NOMO-1 (cell line): ENCODE data around the gene TLX2.
A peak's percentile ranks its signal among the peaks of the same experiment; 100 is the strongest.
"Not testable (repeated sequence)": the region's sequence is repeated elsewhere in the genome, so short reads cannot be mapped to it uniquely, and the experiment has no call there.

Experiments
- DNase-seq, 2 experiments: peaks; one replicate each; lab custom pipeline; 2025; ENCODE audit not compliant: unreplicated experiment in 2 of 2; lab: John Stamatoyannopoulos, UW

Gene TLX2

DNA sequence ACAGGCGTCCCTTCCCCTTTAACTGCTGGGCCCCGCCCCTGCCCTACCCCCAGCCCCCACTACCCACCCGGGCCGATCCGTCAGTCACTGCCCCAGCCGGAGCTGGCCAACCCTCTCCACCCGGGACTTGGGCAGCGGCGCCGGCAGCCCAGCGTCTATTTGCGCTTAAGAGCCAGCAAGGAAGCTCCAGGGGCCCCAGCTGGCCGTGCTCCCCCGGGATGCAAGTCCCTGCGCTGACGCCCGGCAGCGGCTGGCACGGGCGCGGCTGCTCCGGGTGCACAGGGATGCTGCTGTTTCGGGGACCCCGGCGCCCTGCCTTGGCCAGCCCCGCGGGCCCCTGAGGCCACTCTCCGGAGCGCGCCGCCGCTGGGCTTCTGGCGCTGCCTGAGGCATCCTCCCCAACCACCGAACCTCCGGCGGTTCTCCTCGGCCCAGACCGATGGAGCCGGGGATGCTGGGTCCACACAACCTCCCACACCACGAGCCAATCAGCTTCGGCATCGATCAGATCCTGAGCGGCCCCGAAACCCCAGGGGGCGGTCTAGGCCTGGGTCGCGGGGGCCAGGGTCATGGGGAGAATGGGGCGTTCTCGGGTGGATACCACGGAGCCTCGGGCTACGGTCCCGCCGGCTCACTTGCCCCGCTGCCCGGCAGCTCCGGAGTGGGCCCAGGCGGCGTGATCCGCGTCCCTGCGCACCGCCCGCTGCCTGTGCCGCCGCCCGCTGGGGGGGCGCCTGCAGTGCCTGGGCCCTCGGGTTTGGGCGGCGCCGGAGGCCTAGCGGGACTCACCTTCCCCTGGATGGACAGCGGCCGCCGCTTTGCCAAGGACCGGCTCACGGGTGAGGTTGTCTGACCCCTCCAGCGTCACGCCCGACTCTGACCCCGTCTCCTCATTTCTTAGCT is at the start of gene TLX2:
TSS of gene TLX2 (plus strand) at position 83 of the 903 bp plus-strand sequence. CDS start at position 440, 357 bp downstream.
- DNase-seq: no peak

DNA sequence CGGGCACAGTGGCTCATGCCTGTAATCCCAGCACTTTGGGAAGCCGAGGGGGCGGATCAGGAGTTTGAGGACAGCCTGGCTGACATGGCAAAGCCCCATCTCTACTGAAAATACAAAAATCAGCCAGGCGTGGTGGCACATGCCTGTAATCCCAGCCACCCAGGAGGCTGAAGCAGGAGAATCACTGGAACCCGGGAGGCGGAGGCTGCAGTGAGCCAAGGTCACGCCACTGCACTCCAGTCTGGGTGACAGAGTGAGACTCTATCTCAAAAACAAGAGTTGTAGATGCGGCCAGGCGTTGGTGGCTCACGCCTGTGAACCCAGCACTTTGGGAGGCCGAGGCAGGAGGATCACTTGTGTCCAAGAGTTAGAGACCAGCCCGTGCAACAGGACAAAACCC is 43.5 kb upstream of the TLX2 start:
- not testable (repeated sequence) for DNase-seq

DNA sequence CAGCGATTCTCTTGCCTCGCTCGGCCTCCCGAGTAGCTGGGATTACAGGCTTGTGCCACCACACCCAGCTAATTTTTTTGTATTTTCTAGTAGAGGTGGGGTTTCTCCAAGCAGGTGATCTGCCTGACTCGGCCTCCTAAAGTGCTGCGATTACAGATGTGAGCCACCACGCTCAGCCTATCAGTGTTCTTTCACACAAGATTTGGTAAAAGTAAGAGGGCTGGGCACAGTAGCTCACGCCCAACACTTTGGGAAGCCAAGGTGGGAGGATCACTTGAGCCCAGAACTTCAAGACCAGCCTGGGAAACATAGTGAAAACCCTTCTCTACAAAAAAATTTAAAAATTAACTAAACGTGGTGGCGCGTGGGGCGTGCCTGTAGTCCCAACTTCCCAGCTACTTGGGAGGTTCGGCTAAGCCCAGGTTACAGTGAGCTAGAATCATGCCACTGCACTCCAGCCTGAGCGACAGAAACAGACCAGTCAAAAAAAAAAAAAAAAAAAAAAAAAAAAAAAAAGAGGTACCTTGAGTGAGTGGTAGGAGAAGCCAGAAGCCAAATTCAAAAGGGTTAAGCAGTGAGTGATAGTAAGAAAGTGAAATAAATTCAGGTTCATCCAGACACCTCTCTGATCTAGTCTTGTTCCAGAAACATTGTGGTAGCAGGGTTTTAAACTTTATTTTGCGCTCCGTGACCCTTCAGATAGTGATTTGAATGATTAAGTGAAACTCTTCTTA is 42.8 kb upstream of the TLX2 start:
- DNase-seq: peak in 1 of 2 experiments; percentile 19

DNA sequence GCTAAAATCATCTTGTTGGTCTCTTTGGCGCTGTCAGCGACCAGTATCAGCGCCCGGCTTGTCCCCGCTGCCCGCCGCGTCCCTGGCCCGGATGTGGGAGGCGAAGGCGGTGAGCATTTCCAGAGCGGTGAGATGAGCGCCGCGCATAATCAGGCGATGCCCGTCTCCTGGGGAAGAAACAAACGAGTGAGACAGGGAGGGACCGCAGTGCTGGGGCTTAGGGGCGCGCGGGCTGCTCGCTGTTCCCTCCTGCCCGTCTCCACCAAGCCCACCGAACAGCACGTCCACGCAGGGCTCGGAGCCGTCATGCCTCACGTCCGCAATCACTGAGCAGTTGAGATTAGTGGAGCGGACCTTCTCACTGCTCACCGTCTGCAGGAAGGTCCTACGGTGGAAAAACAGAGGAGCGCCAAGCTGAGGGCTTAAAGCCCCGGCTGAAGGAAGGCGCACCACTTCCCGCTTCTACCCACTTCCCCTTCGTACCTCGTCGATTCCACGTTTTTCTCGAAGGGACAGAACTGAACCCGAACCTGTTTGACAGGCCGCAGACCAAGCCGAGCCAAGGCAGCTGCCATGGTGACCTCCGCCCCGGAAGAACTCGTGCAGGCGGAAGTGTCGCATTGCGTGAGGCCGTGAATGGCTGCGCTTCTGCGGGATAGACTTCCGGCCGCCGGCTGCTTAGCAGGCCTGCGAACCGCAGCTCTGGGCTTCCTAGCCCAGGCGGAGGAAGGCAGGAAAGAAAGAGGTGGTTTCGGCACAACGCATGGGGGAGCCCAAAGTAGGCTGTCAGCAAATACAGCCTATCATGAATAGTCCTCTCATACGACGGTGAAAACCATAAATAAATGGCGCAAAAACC is 41.9 kb upstream of the TLX2 start, which contains the start of gene MRPL53:
TSS of gene MRPL53 (minus strand) at position 595 of the 859 bp plus-strand sequence. CDS start at position 575, 20 bp downstream.
- peak; percentile 90 to 93 for DNase-seq

DNA sequence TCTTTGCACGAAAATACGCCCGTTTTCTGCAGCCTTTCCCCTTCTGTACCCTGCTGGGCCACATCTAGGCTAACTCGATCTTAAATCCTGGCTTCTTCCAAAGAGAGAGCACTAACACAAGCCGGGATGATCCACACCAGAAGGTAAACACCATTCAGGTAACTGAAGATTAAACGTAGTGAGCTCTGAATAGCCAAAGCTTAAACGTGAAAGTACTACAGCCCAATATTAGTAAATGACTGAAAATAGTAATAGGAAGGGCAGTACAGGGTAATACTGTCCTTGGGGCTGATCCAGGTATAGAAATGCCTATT is 41.3 kb upstream of the TLX2 start:
- no peak for DNase-seq

DNA sequence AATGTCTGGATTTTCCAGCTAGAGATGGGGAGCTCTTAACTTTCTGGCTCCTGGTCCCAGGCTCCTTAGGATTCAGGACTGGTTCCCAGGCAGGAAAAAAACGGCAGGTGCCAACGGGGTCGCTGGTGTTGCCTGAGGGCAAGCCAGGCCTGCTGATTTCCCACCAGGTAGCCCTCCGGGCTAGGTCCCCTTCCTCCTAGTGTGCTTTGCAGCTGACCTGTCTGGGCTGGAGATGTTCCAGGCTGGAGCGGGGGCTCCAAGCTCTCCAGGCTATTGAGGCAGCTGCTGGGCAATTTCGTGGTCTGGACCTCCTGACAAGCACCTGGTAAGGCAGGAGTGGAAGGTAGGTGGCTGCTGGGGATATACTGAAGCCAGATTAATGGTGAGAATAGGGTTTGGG is 39.8 kb upstream of the TLX2 start:
- DNase-seq: no peak

DNA sequence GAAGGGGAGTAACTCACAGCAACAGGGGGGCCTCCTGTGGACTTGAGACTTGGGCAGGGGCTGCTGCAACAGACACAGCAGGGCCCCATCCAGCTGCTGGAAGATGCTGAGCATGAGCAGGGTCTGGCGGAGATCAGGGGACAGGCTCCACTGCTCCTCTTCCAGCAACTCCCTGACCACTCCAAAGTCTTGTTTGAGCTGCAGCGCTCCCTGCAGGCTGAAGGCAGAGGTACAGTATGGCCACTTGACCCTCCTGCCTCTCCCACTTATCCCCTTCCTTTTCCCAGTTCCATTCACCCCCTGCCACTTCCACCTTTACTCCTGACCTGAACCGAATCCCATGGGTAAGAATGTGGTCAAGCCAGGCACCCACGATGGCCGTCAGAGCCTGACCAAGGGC is 39.4 kb upstream of the TLX2 start:
- no peak for DNase-seq

DNA sequence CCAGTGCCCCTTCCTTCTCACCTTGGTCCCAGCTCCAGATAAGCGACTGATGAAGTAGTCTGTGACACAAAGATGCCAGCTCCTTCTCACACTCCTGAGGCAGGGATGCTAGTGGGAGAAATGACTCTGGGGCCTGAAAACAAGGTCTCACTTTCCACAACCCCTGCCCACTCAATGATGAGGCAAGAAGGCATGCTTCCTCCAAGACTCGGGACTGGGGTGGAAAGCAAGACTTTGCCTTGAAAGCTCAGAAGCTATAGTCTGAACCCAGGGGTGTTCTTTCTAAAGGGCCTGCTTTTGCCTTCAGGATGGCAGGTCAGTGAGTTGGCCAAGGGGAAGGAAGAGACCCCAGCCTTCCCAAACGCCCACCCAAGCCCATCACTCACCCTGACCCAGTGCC is 32.8 kb upstream of the TLX2 start:
- no peak for DNase-seq

DNA sequence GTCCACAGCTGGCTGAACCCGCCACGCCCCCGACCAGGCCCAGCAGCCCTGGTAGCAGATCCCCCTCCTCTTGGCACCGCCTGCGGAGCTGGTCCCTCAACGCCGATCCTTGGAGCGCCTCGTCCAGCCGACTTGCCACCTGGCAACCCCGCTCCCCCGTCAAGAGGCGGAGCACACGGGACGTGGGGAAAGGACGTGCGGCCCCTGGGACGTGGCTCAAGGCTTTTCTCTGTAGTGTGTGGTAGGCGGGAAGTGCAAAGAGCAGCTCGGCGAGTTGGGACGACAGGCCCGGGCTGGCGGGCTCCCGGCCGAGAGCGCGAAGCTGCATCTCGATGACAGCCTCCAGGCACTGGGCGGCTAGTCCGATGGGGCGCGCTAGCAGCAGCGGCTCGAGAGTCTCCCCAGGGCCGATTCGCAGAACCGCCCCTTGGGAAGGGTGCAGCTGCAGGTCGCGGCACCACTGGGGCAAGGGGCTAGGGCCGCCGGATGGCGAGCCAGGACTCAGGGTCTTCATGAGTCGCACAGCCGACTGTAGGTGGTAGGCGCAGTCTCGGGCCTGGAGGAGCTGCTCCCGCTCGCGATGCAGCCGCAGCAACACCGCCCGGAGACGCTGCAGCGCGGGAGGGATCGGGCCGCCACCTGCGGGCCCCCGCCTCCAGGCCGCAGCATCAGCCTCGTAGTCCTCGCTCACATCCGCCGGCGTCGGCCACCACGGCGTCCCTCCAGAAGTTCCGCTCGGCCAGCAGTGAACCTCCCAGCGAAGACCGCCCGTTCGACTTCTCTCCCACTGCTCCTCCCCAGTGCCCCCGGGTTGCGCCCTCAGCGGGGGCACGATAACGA is 32.1 kb upstream of the TLX2 start:
- DNase-seq: peak; percentile 67 to 75

DNA sequence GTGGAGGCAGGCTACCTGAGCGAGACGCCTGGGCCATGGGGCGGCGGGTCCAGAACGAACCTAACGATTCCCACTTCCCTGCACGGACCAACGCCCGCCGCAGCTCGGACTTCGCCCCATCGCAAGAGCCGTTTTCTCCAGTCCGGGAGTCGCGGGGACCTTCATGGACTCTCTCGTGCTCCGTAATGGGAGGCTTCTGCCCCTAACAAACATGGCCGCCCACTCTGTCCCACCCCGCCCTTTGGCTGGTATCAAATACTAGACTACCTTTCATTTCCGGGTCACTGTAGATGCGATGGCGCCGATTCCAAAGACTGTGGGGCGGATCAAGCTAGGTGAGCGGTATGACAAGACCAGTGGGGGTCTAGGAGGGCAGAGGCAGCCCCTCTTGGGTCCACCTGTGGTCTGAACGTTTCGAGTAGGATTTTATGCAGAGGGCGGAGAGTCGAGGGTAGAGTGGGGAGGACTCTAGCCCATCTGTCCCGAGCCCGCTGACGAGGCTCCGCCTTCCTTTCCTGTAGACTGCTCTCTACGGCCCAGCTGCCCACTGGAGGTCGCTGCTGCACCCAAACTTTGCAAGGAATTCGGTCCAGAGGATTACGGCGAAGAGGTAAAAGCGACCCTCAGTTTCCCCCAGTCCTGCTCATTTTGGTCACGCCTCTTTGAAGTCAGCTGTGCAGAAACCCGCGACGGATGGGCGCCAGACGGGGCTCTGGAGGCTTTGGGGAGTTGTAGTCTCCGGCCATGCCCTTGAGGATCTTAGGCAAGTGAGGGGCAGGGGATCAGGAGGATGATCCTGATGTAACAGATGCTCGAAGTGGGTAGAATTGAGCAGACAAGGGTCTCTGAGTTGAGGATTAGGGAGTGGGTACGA is 31.2 kb upstream of the TLX2 start, which contains the start of the genes CCDC142 and TTC31:
TSS of gene CCDC142 (minus strand) at position 198 of the 874 bp plus-strand sequence. CDS start at position 37, 161 bp downstream.
TSS of gene TTC31 (plus strand) at position 281 of the 874 bp plus-strand sequence. CDS start at position 296, 15 bp downstream.
- peak; percentile 94 to 97 for DNase-seq

DNA sequence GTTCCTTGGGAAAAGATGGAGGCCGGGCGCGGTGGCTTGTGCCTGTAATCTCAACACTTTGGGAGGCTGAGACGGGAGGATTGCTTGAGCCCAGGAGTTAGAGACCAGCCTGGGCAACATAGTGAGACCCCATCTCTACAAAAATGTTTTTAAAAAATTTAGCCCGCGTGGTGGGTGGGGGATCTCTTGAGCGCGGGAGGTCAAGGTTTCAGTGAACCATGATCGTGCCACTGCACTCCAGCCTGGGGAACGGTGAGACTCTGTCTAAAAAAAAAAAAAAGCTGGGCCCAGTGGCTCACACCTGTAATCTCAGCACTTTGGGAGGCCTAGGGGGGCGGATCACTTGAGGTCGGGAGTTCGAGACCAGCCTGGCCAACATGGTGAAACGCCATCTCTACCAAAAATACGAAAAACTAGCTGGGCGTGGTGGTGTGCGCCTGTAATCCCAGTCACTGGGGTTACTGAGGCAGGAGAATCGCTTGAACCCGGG is 30.5 kb upstream of the TLX2 start:
- DNase-seq: not testable (repeated sequence)

DNA sequence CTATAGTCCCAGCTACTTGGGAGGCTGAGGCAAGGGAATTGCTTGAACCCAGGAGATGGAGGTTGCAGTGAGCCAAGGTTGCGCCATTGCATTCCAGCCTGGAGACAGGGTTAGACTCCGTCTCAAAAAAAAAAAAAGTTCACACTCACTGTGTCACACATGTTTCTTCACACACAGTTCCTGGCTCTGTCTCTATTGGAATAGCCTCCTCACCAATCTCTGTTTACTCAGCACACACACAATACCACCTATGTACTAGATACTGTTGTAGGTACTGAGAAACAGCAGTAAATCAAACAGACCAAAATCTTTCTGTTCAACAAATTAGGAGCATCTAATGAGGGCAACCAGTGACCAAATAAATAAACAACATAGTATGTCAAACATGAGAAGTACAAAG is 28.1 kb upstream of the TLX2 start:
- no peak for DNase-seq

DNA sequence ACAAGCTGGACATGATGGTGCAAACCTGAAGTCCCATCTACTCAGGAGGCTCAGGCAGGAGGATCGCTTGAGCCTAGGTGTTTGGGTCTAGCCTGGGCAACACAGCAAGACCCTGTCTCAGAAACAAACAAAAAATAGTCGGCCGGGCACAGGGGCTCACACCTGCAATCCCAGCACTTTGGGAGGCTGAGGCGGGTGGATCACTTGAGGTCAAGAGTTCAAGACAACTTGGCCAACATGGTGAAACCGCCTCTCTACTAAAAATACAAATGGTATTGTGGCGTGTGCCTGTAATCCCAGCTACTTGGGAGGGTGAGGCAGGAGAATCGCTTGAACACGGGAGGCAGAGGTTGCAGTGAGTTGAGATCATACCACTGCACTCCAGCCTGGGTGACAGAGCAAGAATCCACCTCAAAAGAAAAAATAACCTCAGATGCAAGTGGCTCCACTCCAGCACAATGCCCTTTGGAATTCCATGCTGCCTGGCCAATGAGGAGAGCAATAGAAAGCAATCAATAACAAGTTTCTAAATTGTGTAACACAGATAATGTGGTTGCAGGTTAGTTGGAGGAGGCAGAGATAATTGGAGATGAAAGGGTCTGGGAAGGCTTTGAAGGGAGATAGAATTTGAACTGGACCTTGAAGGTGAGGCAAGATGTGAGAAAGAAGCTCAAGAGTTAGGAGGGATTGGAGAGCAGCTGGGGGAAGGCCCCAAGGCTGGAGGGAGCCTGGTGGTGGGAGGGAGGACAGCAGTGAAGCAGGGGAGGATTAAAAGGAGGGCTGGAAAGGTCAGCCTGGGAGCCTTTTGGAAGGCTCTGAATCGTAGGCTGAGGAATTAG is 25.4 kb upstream of the TLX2 start:
- DNase-seq: no peak

DNA sequence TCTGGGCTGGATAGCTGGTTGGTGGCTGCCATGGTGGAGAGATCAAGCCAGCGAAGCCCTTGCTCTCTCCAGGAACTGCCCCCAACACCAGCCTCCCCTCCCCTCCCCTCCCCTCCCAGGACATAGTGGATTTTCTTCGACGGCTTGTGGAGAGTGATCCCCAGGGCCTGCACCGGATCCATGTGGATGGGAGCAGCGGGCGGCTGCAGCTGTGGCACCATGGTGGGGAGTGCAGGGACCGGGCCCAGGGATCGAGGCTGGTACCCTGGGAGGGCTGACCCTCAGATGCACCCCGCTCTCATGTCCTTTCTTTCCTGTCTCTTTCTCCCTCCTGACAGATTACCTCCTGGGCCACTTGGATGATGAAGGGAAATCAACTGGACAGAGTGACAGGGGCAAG is 24.3 kb upstream of the TLX2 start:
- DNase-seq: no peak

DNA sequence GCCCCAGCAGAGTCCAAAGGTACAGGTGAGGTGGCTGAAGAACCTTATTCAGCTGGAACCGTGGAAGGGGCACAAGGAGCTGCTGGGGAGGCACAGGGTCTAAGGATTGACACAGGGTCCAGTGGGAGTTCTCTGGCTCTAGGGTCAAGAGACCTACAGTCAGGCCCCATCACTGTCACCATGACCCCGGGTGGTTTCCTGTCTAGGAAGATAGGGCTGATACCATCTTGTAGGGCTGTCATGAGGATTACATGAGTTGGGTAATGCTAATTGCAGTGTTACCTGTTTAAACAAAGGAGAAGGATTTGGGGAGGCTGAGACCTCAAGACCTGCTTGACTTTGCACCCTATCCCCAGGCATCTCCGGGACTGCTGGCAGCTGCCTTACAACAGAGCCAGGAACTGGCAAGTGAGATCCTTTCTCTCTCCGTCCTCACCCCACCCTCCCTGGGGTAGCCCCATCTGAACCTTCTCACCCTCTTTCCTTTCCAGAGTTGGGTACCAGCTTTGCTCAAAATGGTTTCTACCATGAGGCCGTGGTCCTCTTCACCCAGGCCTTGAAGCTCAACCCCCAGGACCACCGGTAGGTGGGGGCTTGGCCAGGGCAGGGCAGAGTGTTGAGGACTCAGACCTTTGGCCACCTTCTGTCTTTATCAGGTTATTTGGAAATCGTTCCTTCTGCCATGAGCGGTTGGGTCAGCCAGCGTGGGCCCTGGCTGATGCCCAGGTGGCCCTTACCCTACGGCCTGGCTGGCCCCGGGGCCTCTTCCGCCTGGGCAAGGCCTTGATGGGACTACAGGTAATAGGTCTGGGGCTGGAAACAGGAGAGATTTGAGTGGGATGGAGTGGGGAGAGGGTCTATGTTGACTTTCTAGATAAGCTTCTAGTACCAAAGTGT is 22.4 kb upstream of the TLX2 start:
- DNase-seq: no peak

DNA sequence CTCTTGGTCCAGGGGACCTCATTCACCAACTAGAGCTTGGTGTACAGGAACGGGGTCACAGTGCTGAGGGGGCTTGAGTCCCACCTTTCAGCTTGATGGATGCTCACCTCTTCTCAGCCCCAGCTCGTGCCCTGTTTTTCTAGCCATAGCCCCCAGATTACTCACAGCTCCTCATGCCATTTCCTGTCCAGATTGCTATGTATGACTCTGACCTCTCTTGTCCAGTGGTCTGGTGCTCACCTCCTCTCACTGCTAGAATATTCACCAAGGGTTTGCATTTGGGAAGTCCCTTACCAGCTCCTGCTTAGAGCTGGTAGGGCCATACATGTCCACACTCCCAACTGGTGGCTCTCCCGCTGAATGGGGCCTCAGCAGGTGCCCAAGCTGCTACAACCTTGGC is 20.7 kb upstream of the TLX2 start:
- DNase-seq: no peak

DNA sequence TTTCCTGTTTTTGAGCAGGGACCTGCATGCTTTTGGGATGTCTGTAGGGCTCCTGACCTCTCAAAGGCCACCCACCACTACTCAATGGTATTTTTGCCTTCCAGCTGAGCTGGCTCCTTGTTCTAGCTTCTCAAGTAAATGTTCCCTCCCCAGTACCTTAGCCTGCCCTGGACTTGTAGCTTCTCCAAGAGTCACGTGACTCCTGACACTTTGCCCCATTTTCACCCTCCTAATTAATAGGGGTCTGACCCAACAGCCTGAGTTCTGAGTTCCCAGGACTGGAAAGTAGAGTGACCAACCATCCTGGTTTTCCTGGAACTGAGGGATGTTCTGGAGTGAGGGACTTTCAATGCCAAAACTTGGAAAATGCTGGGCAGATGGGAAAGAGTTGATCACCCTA is 18.8 kb upstream of the TLX2 start:
- DNase-seq: no peak
